Common myeloid progenitor, CD34-positive (primary cell): ENCODE results near the gene ZFYVE9.
"Not testable (repeated sequence)": the region's sequence is repeated elsewhere in the genome, so short reads cannot be mapped to it uniquely, and the experiment has no call there.

Experiments used
- CTCF ChIA-PET: fragments of 350-600 bp; sonication (Branson Sonifier 250); formaldehyde crosslinking; loops from one replicate; lab custom pipeline; 2021; ENCODE audit warnings: antibody characterized with exemption; lab: Charles Lee
- POLR2A ChIA-PET: fragments of 350-600 bp; sonication (Branson Sonifier 250); formaldehyde crosslinking; loops from one replicate; lab custom pipeline; 2021; ENCODE audit warnings: antibody characterized with exemption; lab: Charles Lee
- DNase-seq, 3 donors: peaks; one replicate each; pipeline versions ENCODE4 v3.0.0 to v3.0.0-alpha.2; 2013
- H3K27ac ChIP-seq, 2 experiments: 1 replicate in 1 of 2; 2 replicates in 1 of 2; pipeline ENCODE4 v1.7.0; 2013; ENCODE audit warnings: inconsistent platforms in 2 of 2, low read length in 2 of 2, mild to moderate bottlenecking in 2 of 2, low read depth in 1 of 2, moderate library complexity in 1 of 2; ENCODE audit not compliant: severe bottlenecking in 2 of 2, insufficient read depth in 1 of 2, poor library complexity in 1 of 2
- H3K27me3 ChIP-seq, 5 experiments: replicated peaks in 2 of 5; 1 replicate in 3 of 5; 2 replicates in 2 of 5; pipeline versions ENCODE4 v1.6.1 to v1.7.0; 2013; ENCODE audit warnings: low read length in 4 of 5, mild to moderate bottlenecking in 2 of 5, moderate library complexity in 2 of 5, inconsistent platforms in 1 of 5; ENCODE audit not compliant: insufficient read depth in 5 of 5, control insufficient read depth in 4 of 5
- H3K36me3 ChIP-seq, 4 experiments: 1 replicate in 2 of 4; 2 replicates in 2 of 4; pipeline versions ENCODE4 v1.6.1 to v1.7.0; 2013; ENCODE audit warnings: low read length in 3 of 4, control low read depth in 1 of 4, mild to moderate bottlenecking in 1 of 4; ENCODE audit not compliant: control insufficient read depth in 4 of 4, insufficient read depth in 4 of 4
- H3K4me1 ChIP-seq, 4 experiments: 1 replicate in 3 of 4; 2 replicates in 1 of 4; pipeline versions ENCODE4 v1.6.1 to v1.7.1; 2013; ENCODE audit warnings: low read length in 3 of 4, mild to moderate bottlenecking in 3 of 4, control low read depth in 1 of 4, inconsistent platforms in 1 of 4, moderate library complexity in 1 of 4; ENCODE audit not compliant: control insufficient read depth in 4 of 4, insufficient read depth in 4 of 4; ENCODE audit errors: control extremely low read depth in 1 of 4
- H3K4me3 ChIP-seq, 7 experiments: 1 replicate in 4 of 7; 2 replicates in 3 of 7; pipeline versions ENCODE4 v1.5.1 to v1.7.0; 2013; ENCODE audit warnings: mild to moderate bottlenecking in 7 of 7, low read length in 6 of 7, moderate library complexity in 6 of 7, inconsistent platforms in 2 of 7, low read depth in 2 of 7, control low read depth in 1 of 7; ENCODE audit not compliant: insufficient read depth in 4 of 7, control insufficient read depth in 1 of 7; ENCODE audit errors: extremely low read depth in 1 of 7
- H3K9me3 ChIP-seq, 5 experiments: 1 replicate in 4 of 5; 2 replicates in 1 of 5; pipeline versions ENCODE4 v1.6.1 to v1.7.1; 2013; ENCODE audit warnings: low read length in 4 of 5, mild to moderate bottlenecking in 2 of 5, inconsistent platforms in 1 of 5, low read depth in 1 of 5, moderate library complexity in 1 of 5; ENCODE audit not compliant: control insufficient read depth in 4 of 5, insufficient read depth in 2 of 5; ENCODE audit errors: control extremely low read depth in 1 of 5
- WGBS: methylation state at CpG from one replicate; pipeline ENCODE4 v1.1.5; 2013; ENCODE audit not compliant: insufficient coverage; 5-methylcytosine and 5-hydroxymethylcytosine counted together

Gene ZFYVE9

DNA sequence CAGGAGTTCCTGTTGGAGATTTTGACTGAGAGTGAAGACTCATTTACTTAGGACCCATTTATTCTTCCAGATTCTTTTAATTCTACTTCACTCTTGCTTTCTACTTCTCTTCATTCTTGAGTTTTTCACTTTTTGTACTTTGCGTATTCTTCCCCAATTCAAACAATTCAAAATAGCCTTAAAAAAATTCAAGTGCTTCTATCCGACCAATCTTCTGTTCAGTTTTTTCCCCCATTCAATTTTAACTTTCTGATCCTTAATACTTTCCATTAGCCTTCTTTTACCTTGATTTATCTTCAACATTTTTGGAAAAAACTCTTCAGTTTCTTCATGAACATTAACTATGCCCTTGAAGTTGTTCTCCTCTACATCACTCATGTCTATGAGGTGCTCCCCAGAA, 21.1 kb downstream of the ZFYVE9 start:
- ChIA-PET CTCF (no interaction called here), POLR2A (no interaction called here)
- Histone ChIP-seq H3K36me3 (no peaks in the 10 kb centered on the region), H3K27ac (no peak overlapping the region), H3K4me1 (no peaks in the 10 kb centered on the region), H3K9me3 (peaks cover 0 to 3% (median 0%) of the 10 kb centered on the region in 5 experiments), H3K4me3 (no peak overlapping the region), H3K27me3 (peaks cover 0 to 2% (median 0%) of the 10 kb centered on the region in 5 experiments)
- 95% methylated on average over 2 of the region's 2 CpGs for WGBS
- no peak for DNase-seq

DNA sequence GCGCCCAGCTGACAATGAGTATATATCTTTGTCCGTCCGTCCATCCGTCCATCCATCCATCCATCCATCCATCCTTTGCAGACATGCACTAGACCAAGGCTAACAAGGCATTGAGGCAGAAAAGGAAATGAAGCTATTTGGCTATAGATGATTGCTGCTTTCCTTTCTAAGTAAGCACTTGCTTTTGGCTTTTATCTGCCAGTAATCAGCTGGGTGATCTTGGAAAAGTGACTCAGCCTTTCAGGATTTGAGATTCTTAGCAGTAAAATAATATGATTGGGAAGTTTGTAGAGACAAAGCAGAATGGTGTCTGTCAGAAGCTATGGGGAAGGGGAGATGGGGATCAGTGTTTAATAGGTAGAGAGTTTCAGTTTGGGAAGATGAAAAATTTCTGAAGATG, 22.7 kb downstream of the ZFYVE9 start:
- H3K36me3 ChIP-seq: no peaks in the 10 kb centered on the region
- WGBS: no CpG with 5 or more reads among the region's 4 CpGs
- H3K27ac ChIP-seq: no peak overlapping the region
- H3K4me1 ChIP-seq: no peaks in the 10 kb centered on the region
- no peaks in the 10 kb centered on the region for H3K9me3 ChIP-seq
- DNase-seq: no peak
- CTCF ChIA-PET: no interaction called here
- H3K27me3 ChIP-seq: peaks cover 0 to 2% (median 0%) of the 10 kb centered on the region in 5 experiments
- no peak overlapping the region for H3K4me3 ChIP-seq
- POLR2A ChIA-PET: no interaction called here

DNA sequence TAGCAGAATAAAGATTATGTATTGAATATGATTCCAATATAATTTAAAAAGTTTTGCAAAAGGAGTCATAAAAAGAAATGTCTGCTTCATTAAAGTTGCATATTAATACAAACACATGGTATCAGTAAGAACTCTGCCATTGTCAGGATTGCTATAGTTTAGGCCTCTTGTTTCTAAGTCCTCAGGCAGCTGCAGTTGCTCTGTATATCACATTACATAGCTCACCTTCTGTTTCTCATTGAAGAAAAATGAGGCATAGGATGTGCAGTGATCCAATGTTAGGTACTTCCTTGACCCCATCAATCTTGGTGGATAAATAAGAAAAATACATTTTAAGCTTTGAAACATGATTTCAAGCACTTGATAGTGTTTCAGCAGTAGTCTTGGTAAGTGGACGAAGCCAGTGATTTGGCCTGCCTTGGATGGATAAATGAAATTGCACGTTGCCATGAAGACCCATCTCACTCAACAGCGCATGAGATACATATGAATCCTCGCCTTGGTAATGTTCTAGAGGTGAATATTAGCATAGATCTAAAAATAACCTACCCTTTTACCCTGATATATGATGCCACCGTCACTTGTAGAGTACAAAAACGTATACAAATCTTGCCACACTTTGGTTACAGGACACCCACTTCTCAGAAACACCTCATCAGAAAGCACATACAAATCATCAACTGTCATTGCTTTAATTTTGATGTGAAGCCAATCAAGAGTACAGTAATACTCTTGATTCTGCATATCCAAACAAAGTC, 25.3 kb downstream of the ZFYVE9 start:
- no peak overlapping the region for H3K27ac ChIP-seq
- peaks cover 0 to 5% (median 2%) of the 10 kb centered on the region in 5 experiments for H3K9me3 ChIP-seq
- WGBS: 89% methylated on average over 3 of the region's 6 CpGs
- H3K4me3 ChIP-seq: no peak overlapping the region
- H3K27me3 ChIP-seq: peaks cover 0 to 2% (median 0%) of the 10 kb centered on the region in 5 experiments
- ChIA-PET CTCF (no interaction called here), POLR2A (no interaction called here)
- no peaks in the 10 kb centered on the region for H3K36me3 ChIP-seq
- DNase-seq: no peak
- H3K4me1 ChIP-seq: no peaks in the 10 kb centered on the region

DNA sequence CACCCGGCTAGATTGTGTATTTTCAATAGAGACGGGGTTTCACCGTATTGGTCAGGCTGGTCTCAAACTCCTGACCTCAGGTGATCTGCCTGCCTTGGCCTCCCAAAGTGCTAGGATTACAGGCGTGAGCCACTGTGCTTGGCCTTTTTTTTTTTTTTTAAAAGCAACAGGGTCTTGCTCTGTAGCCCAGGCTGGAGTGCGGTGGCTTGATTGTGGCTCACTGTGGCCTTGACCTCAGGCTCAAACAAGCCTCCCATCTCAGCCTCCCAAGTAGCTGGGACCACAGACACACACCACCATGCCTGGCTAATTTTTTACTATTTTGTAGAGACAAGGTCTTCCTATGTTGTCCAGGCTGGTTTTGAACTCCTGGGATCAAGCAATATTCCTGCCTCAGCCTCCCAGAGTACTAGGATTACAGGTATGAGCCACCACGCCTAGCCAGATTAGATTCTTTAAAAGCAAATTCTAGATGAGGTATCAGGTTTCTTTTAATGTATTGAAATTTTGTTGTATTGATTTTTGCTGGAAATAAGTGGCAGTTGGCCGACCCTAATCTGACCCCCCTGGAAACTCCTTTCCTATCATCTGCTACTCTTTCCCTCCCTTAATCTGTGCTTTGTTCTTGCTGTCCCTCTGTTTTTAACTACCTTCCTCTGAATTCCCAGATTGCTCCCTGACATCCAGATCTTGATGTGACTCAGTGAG, 26.6 kb downstream of the ZFYVE9 start:
- ChIA-PET CTCF (no interaction called here), POLR2A (no interaction called here)
- Histone ChIP-seq H3K4me3 (no peak overlapping the region), H3K4me1 (no peaks in the 10 kb centered on the region), H3K27ac (no peak overlapping the region), H3K36me3 (no peaks in the 10 kb centered on the region), H3K9me3 (peaks cover 0 to 5% (median 2%) of the 10 kb centered on the region in 5 experiments), H3K27me3 (no peaks in the 10 kb centered on the region)
- WGBS: 100% methylated on average over 7 of the region's 7 CpGs
- DNase-seq: no peak

DNA sequence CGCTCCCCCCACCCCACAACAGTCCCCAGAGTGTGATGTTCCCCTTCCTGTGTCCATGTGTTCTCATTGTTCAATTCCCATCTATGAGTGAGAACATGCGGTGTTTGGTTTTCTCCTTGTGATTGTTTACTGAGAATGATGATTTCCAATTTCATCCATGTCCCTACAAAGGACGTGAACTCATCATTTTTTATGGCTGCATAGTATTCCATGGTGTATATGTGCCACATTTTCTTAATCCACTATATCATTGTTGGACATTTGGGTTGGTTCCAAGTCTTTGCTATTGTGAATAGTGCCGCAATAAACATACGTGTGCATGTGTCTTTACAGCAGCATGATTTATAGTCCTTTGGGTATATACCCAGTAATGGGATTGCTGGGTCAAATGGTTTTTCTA, 29.3 kb downstream of the ZFYVE9 start:
- H3K36me3 ChIP-seq, DNase-seq, H3K4me1 ChIP-seq, H3K27ac ChIP-seq, CTCF ChIA-PET, POLR2A ChIA-PET, H3K27me3 ChIP-seq, H3K9me3 ChIP-seq, H3K4me3 ChIP-seq: not testable (repeated sequence)
- no CpG with 5 or more reads among the region's 5 CpGs for WGBS

DNA sequence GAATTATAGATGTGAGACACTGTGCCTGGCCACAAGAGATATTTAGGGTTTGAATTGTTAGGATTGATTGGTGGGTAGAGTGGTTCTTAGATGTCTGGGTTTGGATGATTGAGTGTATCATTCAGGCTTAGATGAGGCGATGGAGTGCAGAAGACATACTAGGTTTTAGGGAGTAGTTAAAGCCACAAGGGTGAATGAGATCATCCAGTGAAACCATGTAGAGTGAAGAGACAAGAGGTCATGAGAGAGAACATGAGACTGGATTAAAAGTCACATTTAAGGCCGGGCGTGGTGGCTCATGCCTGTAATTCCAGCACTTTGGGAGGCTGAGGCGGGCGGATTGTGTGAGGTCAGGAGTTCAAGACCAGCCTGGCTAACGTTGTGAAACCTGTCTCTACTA, 37.2 kb downstream of the ZFYVE9 start:
- no peak overlapping the region for H3K4me3 ChIP-seq
- H3K36me3 ChIP-seq: no peaks in the 10 kb centered on the region
- ChIA-PET CTCF (no interaction called here), POLR2A (no interaction called here)
- no peaks in the 10 kb centered on the region for H3K27me3 ChIP-seq
- H3K4me1 ChIP-seq: no peaks in the 10 kb centered on the region
- WGBS: 84% methylated on average over 3 of the region's 6 CpGs
- DNase-seq: no peak
- H3K9me3 ChIP-seq: peaks cover 0 to 3% (median 0%) of the 10 kb centered on the region in 5 experiments
- no peak overlapping the region for H3K27ac ChIP-seq

DNA sequence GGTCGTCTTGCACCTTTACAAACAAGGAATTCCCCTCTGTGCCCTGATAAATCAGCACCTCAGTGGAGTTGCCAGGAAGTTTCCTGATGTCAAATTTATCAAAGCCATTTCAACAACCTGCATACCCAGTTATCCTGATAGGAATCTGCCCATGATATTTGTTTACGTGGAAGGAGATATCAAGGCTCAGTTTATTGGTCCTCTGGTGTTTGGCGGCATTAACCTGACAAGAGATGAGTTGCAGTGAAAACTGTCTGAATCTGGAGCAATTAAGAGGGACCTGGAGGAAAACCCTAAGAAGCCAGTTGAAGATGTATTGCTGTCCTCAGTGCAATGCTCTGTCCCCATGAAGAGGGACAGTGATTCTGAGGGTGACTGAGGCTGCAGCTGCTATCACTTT, 38.3 kb downstream of the ZFYVE9 start:
- POLR2A ChIA-PET: no interaction called here
- 100% methylated on average over 2 of the region's 3 CpGs for WGBS
- no peak for DNase-seq

More for the DNA sequence above, 38.3 kb downstream of the ZFYVE9 start:
- Histone ChIP-seq H3K27me3 (no peaks in the 10 kb centered on the region), H3K27ac (no peak overlapping the region), H3K4me1 (no peaks in the 10 kb centered on the region), H3K9me3 (peaks cover 0 to 3% (median 0%) of the 10 kb centered on the region in 5 experiments), H3K36me3 (no peaks in the 10 kb centered on the region), H3K4me3 (no peak overlapping the region)
- CTCF ChIA-PET: no interaction called here
